A673 (cell line): ENCODE measurements around the gene ARHGAP32.

Source experiments
- CTCF ChIP-seq: fragments of 300-800, 200-600 bp; sonication (generic); conservative IDR thresholded peaks from 2 replicates; pipeline ENCODE4 v1.5.1; 2017; ENCODE audit warnings: low read depth, mild to moderate bottlenecking, antibody characterized with exemption, low read length, moderate library complexity, mixed read lengths
- EZH2 ChIP-seq: fragments of 200-600 bp; sonication (generic); IDR thresholded peaks from 2 replicates; pipeline ENCODE4 v1.6.1; 2017; ENCODE audit warnings: borderline replicate concordance, low read depth, mild to moderate bottlenecking, mixed read lengths, antibody characterized with exemption, low read length; ENCODE audit not compliant: poor library complexity, severe bottlenecking

GRCh38 chr11:128916037-128916572 lies 276.0 kb downstream of the ARHGAP32 start:
- TF ChIP-seq CTCF (no peak), EZH2 (no peak)
